Nucleus accumbens (tissue), 56 donors: Measurements from ENCODE around the gene SPON1.
A peak's percentile ranks its signal among the peaks of the same experiment; 100 is the strongest.
"Not testable (repeated sequence)": the region's sequence is repeated elsewhere in the genome, so short reads cannot be mapped to it uniquely, and the experiment has no call there.

Source experiments
- DNase-seq, 56 donors: peaks; one replicate each; lab custom pipeline; 2025; lab: John Stamatoyannopoulos, UW

Gene SPON1

DNA sequence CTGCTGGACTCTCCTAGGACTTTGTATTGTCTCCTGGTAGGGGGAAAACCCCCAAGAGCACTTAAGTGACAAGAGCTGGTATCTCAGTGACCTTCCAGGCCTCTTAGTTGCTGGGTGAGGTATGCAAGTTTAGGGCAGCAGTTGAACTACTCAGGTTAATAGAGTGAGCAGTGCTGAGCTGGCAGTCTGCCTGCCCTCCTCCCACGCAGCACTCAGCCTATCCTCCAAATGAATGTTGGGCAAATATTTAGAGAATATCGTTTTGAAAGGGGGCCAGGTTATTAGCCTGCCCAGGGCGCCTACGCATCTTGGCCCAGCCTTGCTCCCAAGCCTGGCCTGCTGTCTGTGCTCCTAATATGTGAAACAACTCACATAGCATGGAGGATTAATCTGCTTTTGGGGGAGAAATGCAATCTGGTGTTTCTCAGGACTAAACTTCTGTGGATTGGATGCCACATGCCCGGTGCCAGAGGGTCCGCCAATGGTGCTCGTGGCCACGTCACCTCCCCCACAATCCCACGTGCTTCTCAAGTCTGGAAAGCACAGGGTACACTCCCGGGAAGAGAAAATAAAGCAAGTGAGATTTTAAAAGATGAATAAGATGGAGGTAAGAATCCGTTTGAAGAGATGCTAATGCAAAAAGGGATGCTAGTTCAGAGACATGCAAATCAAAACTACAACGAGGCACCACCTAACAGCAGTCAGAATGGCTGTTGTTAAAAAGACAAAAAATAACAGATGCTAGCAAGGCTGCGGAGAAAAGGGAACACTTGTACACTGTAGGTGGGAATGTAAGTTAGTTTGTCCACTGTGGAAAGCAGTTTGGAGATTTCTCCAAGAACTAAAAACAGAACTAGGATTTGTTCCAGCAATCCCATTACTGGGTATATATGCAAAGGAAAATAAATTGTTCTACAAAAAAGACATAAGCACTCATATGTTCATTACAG lies 67.7 kb downstream of the SPON1 start:
- peak in 8 of 56 donors; percentile 2 to 22 (median 5) for DNase-seq

GRCh38 chr11:14035526-14035925 lies 73.0 kb downstream of the SPON1 start:
- DNase-seq, result not testable (repeated sequence)

- no peak for DNase-seq
These were observed 73.9 kb downstream of the SPON1 start for GRCh38 chr11:14036469-14036868.

DNA sequence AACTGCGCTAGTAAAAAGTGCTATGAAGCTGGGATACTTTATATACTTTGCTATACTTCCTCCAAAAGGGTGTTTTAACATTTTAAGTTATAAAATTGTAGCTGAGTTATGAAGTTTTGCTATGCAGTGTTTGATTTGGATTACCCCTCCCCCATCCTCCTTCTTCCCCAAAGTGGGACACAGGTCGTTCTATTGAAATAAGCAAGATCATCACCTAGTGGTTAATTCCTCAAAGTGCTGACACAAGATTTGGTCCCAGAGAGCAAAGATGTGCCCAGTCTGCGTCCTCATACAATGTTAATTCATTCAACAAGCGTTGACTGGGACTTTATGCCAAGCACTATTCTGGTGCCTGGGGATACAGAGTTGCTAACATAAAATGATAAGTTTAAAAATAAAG lies 78.5 kb downstream of the SPON1 start:
- DNase-seq, result no peak

DNA sequence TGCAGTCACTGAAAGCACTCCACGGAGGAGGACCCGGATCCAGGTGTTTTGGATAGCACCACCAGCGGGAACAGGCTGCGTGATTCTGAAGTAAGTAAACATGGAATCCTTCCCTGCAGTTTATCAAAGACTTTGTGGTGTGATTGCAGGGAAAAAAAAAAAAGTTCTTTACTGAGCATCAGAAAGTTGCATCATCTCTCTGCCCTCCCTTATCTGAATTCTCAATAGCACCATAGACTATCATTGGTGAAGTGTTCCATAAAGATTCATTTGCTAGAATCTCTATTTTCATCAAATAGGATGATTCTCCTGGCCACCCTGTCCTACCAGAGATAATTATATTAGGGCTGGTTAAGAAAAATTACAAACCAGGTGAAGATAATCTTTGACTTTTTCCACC lies 79.0 kb downstream of the SPON1 start:
- DNase-seq, result no peak

DNA sequence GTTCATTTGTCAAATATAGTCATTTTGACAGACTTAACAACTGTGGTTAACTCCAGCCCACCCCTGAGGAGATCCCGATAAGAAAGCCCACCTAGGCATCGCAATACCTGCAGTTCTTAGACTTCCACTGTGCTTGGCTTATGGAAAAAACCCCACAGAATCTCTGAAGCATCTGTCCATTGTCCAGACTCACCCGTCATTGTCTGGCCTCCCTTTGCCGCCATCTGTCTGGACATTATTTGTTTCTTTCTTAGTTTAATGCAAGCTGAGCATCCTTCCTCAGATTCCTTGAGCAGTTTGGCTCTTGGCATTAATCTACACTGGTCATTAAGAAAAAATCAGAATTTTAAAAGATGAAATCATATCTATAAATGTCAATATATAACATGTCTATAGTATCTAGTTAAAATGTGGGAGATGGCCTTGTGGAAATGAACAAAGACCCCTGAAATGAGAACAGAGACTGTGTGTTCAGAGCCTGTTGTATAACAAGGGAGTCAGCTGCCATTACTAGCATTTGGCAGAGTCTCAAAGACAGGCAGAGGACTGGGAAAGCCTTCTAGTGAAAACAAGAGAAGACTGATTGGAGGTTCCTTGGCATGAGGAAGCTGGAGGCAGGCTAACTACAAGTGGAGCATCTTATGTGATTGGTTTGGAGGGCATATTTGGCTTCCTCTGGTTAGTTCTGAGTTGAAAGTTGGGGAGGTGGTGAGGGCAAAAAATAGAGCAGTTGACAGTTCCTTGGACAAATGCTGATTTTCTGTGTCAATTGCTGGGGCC lies 80.4 kb downstream of the SPON1 start:
- DNase-seq, result peak in 26 of 56 donors; percentile 5 to 69 (median 35)

DNA sequence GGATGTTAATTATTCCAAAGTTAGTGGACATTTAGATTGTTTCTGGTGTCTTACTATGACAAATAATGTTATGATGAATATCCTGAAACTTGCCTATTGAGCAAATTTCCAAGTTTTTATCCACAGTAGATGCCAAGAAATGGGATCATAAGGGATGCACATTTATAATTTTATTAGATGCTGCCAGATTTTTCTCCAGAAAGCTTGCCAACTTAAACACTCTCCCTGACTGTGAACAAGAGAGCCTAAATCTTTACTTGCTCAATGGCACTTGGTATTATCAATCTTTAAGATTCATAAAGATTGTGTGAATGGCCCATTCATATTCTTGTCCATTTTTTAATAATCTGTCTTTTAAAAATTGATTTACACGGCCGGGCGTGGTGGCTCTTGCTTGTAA lies 82.4 kb downstream of the SPON1 start:
- DNase-seq, result no peak

DNA sequence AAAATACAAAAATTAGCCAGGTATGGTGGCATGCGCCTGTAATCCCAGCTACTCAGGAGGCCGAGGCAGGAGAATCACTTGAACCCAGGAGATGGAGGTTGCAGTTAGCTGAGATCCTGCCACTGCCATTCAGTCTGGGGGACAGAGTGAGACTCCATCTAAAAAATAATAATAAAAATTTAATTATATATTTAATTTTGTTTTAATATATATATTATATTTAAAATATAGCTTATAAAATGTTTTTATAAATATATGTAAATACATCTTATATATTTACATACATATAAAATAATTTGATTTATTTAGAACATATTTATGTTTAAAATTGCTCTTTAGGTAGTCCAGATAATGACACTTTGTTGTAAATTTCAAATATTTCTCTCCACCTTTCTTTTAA lies 82.9 kb downstream of the SPON1 start:
- DNase-seq, result no peak

DNA sequence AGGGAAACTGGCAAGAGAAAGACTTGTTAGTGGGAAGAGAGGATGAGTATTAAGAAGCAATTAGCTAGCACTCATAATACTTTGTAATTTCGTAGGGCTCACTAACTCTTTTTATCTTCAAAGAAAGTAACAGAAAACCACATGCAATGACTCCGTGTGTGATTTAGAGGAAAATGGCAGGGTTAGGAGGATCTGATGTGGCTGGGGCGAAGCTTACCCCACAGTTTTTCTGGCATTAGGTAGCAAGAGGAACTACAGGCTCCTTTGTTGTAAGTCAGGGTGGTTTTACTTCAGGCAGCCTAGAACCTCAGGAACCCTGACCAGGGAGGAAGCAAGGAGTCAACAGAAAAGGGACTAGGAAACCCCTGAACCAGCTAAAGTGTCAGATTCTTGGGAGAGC lies 89.7 kb downstream of the SPON1 start:
- no peak for DNase-seq

DNA sequence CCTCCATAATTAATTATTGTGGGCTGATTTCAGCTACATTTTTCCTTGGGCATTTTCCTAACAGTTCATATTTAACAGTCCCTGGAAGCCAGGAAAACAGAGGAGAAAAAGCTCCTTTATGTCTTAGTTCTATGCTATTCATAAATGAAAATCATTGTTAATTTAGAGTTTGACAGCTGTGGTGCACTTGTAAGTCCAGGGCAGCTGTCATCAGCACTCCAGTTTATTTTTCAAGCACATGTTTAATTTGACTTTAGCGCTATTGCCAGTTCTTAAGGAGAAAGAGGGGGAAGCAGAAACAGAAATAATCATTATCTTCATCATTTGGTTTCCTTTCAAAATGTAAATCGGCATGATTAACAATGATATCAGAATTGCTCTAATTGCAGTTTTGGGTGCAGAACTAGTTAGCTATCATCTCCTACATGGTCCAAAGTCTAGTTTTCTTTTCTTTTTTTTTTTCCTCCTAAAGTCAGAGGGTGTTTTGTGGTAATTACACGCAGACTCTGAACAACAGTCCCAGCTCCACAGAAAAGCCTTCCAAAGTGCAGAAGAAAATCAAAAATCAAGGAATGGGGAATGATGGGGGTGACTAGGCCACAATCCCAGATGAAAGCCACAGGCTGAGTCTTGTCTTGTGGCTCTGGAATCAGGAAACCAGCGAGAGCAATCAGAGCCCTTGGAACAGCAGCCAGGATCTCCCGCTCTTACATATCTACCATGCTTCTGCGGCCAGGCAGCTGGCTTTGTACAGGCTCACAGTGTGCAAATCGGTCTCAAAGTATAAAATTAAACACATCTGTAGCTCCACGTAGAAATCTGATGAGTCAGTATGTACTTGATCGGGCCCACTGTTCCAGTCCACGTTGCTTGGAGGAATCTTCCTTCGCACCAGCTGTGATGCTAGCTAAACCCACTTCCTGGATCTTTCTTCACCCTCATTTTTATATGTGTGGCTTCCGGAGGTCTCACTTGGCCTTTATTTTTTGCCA lies 91.9 kb downstream of the SPON1 start:
- no peak for DNase-seq

- peak in 2 of 56 donors; percentile 4 to 18 for DNase-seq
These were observed 93.4 kb downstream of the SPON1 start for GRCh38 chr11:14055936-14056335.

- no peak for DNase-seq
These were observed 95.5 kb downstream of the SPON1 start for GRCh38 chr11:14058061-14058460.

- peak in 14 of 56 donors; percentile 3 to 49 (median 18) for DNase-seq
These were observed 97.0 kb downstream of the SPON1 start for GRCh38 chr11:14059491-14059890.

DNA sequence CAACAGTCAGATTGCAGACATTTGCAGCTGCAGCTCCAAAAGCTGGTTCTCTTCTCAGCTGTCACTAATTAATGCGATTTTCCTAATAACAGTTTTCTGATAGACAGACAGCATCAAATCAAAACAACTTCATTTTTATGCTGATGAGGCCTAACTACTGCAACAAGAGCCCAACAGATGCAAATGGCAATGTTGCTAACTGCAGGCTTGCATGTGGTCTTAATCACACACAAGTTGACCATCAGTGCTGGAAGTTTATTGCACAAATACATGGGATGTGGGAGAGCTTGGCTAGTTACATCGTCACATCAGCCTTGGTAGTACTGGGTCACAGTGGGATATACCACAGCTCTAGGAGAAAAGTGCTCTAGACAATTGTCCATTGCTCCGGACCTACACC lies 99.2 kb downstream of the SPON1 start:
- DNase-seq, result no peak

DNA sequence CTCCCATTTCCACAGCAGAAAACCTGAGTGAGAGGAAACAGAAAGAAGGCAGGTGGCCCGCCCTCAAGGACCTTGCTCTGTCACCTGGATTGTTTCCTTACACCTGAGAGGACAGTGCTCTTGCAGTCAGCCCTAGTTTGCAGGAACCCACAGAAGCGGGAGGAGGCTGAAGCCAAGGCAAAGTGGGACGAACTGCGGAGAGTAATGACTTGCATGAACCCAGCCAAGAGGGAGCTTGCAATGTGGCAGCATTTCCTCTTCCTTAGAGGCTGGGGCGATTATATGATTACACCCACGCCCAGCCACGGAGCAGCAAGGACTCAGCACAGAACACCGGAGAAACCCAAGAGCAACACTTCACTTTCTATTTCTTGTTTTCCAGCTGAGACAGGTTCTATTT lies 102.6 kb downstream of the SPON1 start:
- DNase-seq, result peak in 16 of 56 donors; percentile 4 to 51 (median 20)

DNA sequence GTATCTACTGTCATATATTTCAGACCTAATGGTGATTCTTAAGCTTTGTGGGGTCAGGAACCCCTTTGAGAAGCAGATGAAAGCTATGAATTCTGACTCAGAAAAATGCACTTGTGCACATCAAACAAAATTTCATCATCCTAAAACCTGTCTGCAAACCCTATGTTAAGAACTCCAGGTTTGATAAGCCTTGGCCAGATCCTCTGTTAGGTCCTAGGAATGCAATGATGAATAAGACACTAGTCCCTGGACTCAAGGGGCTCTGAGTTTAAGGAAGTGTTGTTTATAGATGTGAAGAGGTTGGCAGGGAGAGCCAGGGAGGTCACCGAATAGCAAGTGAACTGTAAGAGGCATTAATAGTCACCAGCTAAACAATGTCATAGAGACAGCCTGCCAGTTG lies 103.2 kb downstream of the SPON1 start:
- no peak for DNase-seq

DNA sequence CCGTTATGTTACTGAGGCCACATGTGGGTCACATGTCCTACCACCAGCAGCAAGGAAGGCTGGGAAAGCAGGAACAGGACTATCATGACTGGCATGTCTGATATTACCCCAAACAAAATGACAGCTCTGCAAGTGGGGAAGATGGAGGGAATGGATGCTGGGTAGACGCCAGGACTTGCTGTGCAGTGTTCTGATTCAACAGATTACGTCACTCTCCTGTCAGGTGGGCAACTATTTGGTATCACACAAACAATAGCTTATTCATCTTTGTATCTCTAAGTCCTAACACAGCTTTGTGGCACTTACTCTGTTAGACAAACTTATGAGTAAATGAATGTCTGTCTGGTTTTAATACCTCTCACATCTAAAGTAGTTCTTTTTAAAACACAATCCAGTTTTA lies 105.2 kb downstream of the SPON1 start:
- no peak for DNase-seq

DNA sequence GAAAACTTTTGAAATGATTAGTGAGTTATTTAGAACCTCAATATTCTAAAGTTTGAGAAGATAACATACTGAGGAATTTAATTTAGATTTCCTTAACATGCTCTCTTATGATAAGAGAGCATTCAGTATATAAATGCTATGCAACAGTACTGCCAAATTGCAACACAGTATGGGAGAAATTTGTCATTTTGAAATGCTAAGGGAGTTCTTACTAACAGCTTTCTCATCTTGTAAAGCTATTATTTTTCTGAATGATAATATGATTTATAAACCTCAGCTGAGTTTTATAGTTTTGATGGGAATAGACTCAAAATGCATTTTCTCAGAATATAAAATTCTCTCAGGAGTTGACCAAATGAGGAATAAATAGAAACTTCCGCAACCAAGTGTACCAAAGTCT lies 108.4 kb downstream of the SPON1 start:
- DNase-seq, result no peak

GRCh38 chr11:14073849-14074476 lies 111.4 kb downstream of the SPON1 start:
- DNase-seq, result no peak
